PC-3 (cell line): Measurements from ENCODE around the gene SLC17A7. TPM values are rescaled to one million over a fixed set of nuclear protein-coding genes. Genes with fewer than 3 reads are reported as not detected.

Experiments used
- ATAC-seq: fragments of 200-7000 bp; cut with Tn5 transposase; 2 replicates; pipeline ENCODE4 v1.9.1; 2020; ENCODE audit warnings: mild to moderate bottlenecking, moderate library complexity
- BruUV-seq: library from RNA; stranded (reverse); fragments of 400-500 nt; replicated peaks from 2 replicates; lab custom pipeline; 2021; lab: Mats Ljungman, UMichigan
- CTCF ChIA-PET: fragments of 300-600 bp; sonication (Branson Sonifier 250); formaldehyde crosslinking; loops from one replicate; lab custom pipeline; 2022; ENCODE audit warnings: antibody characterized with exemption; lab: Charles Lee
- POLR2A ChIA-PET: fragments of 300-600 bp; sonication (Branson Sonifier 250); formaldehyde crosslinking; loops from one replicate; lab custom pipeline; 2022; ENCODE audit warnings: antibody characterized with exemption; ENCODE audit not compliant: unreplicated experiment; lab: Charles Lee
- DNase-seq: peaks from one replicate; pipeline ENCODE4 v3.0.0-alpha.2; 2015
- H2AFZ ChIP-seq: fragments of 300-600 bp; sonication (generic); 2 replicates; pipeline ENCODE4 v1.6.0; 2016; ENCODE audit warnings: antibody characterized with exemption, low read length
- H3F3A ChIP-seq: fragments of 300-600 bp; sonication (generic); one replicate; pipeline ENCODE4 v1.6.0; 2017; ENCODE audit warnings: antibody characterized with exemption, low read length, control low read depth, mild to moderate bottlenecking; ENCODE audit not compliant: unreplicated experiment
- H3K27ac ChIP-seq: fragments of 300-600 bp; sonication (generic); 2 replicates; pipeline ENCODE4 v1.5.1; 2016; ENCODE audit warnings: mild to moderate bottlenecking, low read length
- H3K27me3 ChIP-seq: fragments of 300-600 bp; sonication (generic); 2 replicates; pipeline ENCODE4 v1.6.1; 2016; ENCODE audit warnings: low read length, mixed read lengths
- H3K36me3 ChIP-seq: fragments of 300-600 bp; sonication (generic); 2 replicates; pipeline ENCODE4 v1.6.1; 2016; ENCODE audit warnings: low read depth, mixed run types, low read length, mixed read lengths
- H3K4me1 ChIP-seq: fragments of 300-600 bp; sonication (generic); 2 replicates; pipeline ENCODE4 v1.5.1; 2016; ENCODE audit warnings: low read length; ENCODE audit not compliant: insufficient read depth
- H3K4me2 ChIP-seq: fragments of 300-600 bp; sonication (generic); 2 replicates; pipeline ENCODE4 v1.6.0; 2016; ENCODE audit warnings: low read length
- H3K4me3 ChIP-seq: fragments of 300-600 bp; sonication (generic); 2 replicates; pipeline ENCODE4 v1.5.1; 2016; ENCODE audit warnings: mild to moderate bottlenecking, low read length, mixed read lengths
- H3K79me2 ChIP-seq: fragments of 300-600 bp; sonication (generic); 2 replicates; pipeline ENCODE4 v1.6.1; 2017; ENCODE audit warnings: low read length, mixed read lengths
- H3K9ac ChIP-seq: fragments of 300-600 bp; sonication (generic); 2 replicates; pipeline ENCODE4 v1.6.0; 2016; ENCODE audit warnings: mild to moderate bottlenecking, low read length
- H3K9me2 ChIP-seq: fragments of 300-600 bp; sonication (generic); replicated peaks from 2 replicates; pipeline ENCODE4 v1.6.1; 2016; ENCODE audit warnings: mixed run types, low read length, mixed read lengths
- H3K9me3 ChIP-seq: fragments of 300-600 bp; sonication (generic); 2 replicates; pipeline ENCODE4 v1.6.1; 2016; ENCODE audit warnings: low read length, mixed read lengths
- H4K20me1 ChIP-seq: fragments of 300-600 bp; sonication (generic); 2 replicates; pipeline ENCODE4 v1.6.1; 2016; ENCODE audit warnings: low read length, mixed read lengths
- CTCF ChIP-seq: fragments of 300-600 bp; sonication (generic); conservative IDR thresholded peaks from 2 replicates; pipeline ENCODE4 v1.5.1; 2017; ENCODE audit warnings: antibody characterized with exemption, low read depth, mild to moderate bottlenecking, low read length
- EZH2 ChIP-seq: fragments of 300-600 bp; sonication (generic); IDR thresholded peaks from one replicate; pipeline ENCODE4 v1.6.1; 2017; ENCODE audit warnings: antibody characterized with exemption, mild to moderate bottlenecking, low read length; ENCODE audit not compliant: unreplicated experiment
- EZH2phosphoT487 ChIP-seq: fragments of 300-600 bp; sonication (generic); IDR thresholded peaks from 2 replicates; pipeline ENCODE4 v1.6.1; 2018; ENCODE audit warnings: mild to moderate bottlenecking, antibody characterized with exemption, low read length, borderline replicate concordance
- intact Hi-C: fragments of 100-400 bp; cut with micrococcal nuclease; formaldehyde crosslinking; loops from 2 replicates; pipeline ENCODE4 v1.9.0; 2023
- total RNA-seq: library from RNA; depleted of rRNA; stranded (reverse); fragments of >200 nt; gene quantifications from 2 replicates; pipeline ENCODE4 v1.2.3, GENCODE V29; 2014

SLC17A7 gene
- total RNA-seq, 1 experiment from 2014 or later = 0.11 TPM

- H3K9me3 ChIP-seq = no peaks in the 10 kb centered on the region
- no TSS peak for BruUV-seq
- no peak overlapping the region for H3K9ac ChIP-seq
- H3K79me2 ChIP-seq = no peaks in the 10 kb centered on the region
- H3K27me3 ChIP-seq = no peaks in the 10 kb centered on the region
- intact Hi-C loops = no loop called here
- no peaks in the 10 kb centered on the region for H3F3A ChIP-seq
- H3K9me2 ChIP-seq = no peaks in the 10 kb centered on the region
- no peak overlapping the region for H2AFZ ChIP-seq
- no peaks in the 10 kb centered on the region for H4K20me1 ChIP-seq
- no peak overlapping the region for H3K27ac ChIP-seq
- ATAC-seq = no peak
- no peak overlapping the region for H3K4me2 ChIP-seq
- no peak overlapping the region for H3K4me3 ChIP-seq
- TF ChIP-seq CTCF = no peak
- TF ChIP-seq EZH2 = no peak
- no peak for DNase-seq
- CTCF ChIA-PET = no interaction called here
- no peaks in the 10 kb centered on the region for H3K36me3 ChIP-seq
- POLR2A ChIA-PET = no interaction called here
- peaks cover 15% of the 10 kb centered on the region for H3K4me1 ChIP-seq
Observed at GRCh38 chr19:49407079-49407478, 34.2 kb downstream of the SLC17A7 start.

GRCh38 chr19:49403404-49404187 lies 37.7 kb downstream of the SLC17A7 start:
- Histone ChIP-seq H3K9me3 (no peaks in the 10 kb centered on the region), H3K9me2 (no peaks in the 10 kb centered on the region), H3K27me3 (no peaks in the 10 kb centered on the region), H3K4me2 (peak overlapping the region; percentile 71), H3F3A (no peaks in the 10 kb centered on the region), H3K9ac (no peak overlapping the region), H3K4me3 (0 out of 2 replicates have a peak overlapping the region, but pooled peaks have one; percentile 9), H3K36me3 (no peaks in the 10 kb centered on the region), H2AFZ (peak overlapping the region; percentile 77), H3K79me2 (no peaks in the 10 kb centered on the region), H3K27ac (peak overlapping the region; percentile 29), H4K20me1 (no peaks in the 10 kb centered on the region), H3K4me1 (peaks cover 15% of the 10 kb centered on the region)
- no TSS peak for BruUV-seq
- DNase-seq = peak; percentile 89
- CTCF ChIA-PET = interaction anchor here (0.6 to 1.2 kb wide), 2 partner anchors 12 to 217 kb away, joined by 3 to 5 read pairs; no protein-coding TSS in a partner anchor
- POLR2A ChIA-PET = interaction anchor here (0.5 kb wide), 1 partner anchor 1890 kb away, joined by 53 read pairs; no protein-coding TSS in a partner anchor
- no peak for TF ChIP-seq EZH2phosphoT487
- no peak for TF ChIP-seq EZH2
- no peak for TF ChIP-seq CTCF
- intact Hi-C loops = no loop called here
- peak; percentile 99 for ATAC-seq

GRCh38 chr19:49400029-49400428 lies 41.3 kb downstream of the SLC17A7 start:
- Histone ChIP-seq H3K36me3 (no peaks in the 10 kb centered on the region), H3K9me2 (no peaks in the 10 kb centered on the region), H3K4me2 (no peak overlapping the region), H3K4me1 (peaks cover 15% of the 10 kb centered on the region), H4K20me1 (no peaks in the 10 kb centered on the region), H3F3A (no peaks in the 10 kb centered on the region), H2AFZ (no peak overlapping the region), H3K4me3 (no peak overlapping the region), H3K27me3 (no peaks in the 10 kb centered on the region), H3K27ac (no peak overlapping the region), H3K9me3 (no peaks in the 10 kb centered on the region), H3K9ac (no peak overlapping the region), H3K79me2 (no peaks in the 10 kb centered on the region)
- ATAC-seq (no peak), DNase-seq (no peak)
- intact Hi-C loops = no loop called here
- ChIA-PET POLR2A (no interaction called here), CTCF (no interaction called here)
- no TSS peak for BruUV-seq
- TF ChIP-seq EZH2 = no peak
- TF ChIP-seq EZH2phosphoT487 = no peak
- no peak for TF ChIP-seq CTCF
